22Rv1 (cell line): ENCODE results near the gene FYB1.

Source experiments
- H3K27ac ChIP-seq: fragments of 450-650 bp; 2 replicates; pipeline ENCODE4 v1.5.1; 2017
- CTCF ChIP-seq: fragments of 450-650 bp; IDR thresholded peaks from 2 replicates; pipeline ENCODE4 v1.5.1; 2017; ENCODE audit warnings: mild to moderate bottlenecking
- ZFX ChIP-seq: fragments of 450-650 bp; IDR thresholded peaks from 2 replicates; pipeline ENCODE4 v1.6.1; 2017; ENCODE audit warnings: antibody characterized with exemption, borderline replicate concordance

The FYB1 gene

GRCh38 chr5:39203275-39203922 lies 16.0 kb downstream of the FYB1 start:
- H3K27ac ChIP-seq: no peak overlapping the region
- TF ChIP-seq CTCF (no peak), ZFX (no peak)

GRCh38 chr5:39202597-39203274 lies 16.6 kb downstream of the FYB1 start:
- H3K27ac ChIP-seq: no peak overlapping the region
- TF ChIP-seq ZFX (no peak), CTCF (no peak)

GRCh38 chr5:39201781-39202596 lies 17.4 kb downstream of the FYB1 start:
- H3K27ac ChIP-seq: no peak overlapping the region
- TF ChIP-seq CTCF: no peak

GRCh38 chr5:39201160-39201780 lies 18.1 kb downstream of the FYB1 start:
- TF ChIP-seq ZFX: no peak
- no peak for TF ChIP-seq CTCF
- no peak overlapping the region for H3K27ac ChIP-seq

- H3K27ac ChIP-seq: no peak overlapping the region
- no peak for TF ChIP-seq CTCF
- TF ChIP-seq ZFX: no peak
These were observed 19.3 kb downstream of the FYB1 start for GRCh38 chr5:39200081-39200480.

- no peak for TF ChIP-seq CTCF
- H3K27ac ChIP-seq: no peak overlapping the region
These were observed 20.0 kb downstream of the FYB1 start for GRCh38 chr5:39199335-39199734.
